ENCODE data around the gene GRK5.
A peak's percentile ranks its signal among the peaks of the same experiment; 100 is the strongest.
"Not testable (repeated sequence)": the region's sequence is repeated elsewhere in the genome, so short reads cannot be mapped to it uniquely, and the experiment has no call there.

Gene GRK5

GRCh38 chr10:119434942-119435341 is 227.6 kb downstream of the GRK5 start:
- in situ Hi-C loops (cut with MboI; ENCODE audit: low sequenced_read_pairs); H3K4me3 ChIP-seq; H3K27me3 ChIP-seq (ENCODE audit: low read depth); H3K36me3 ChIP-seq (replicated peaks); H3K4me1 ChIP-seq; DNase-seq (ENCODE audit: low spot score in 2 of 2): not testable (repeated sequence)
- H3K9me3 ChIP-seq, result peaks cover 11% of the 10 kb centered on the region

- no peak overlapping the region for H3K4me3 ChIP-seq
- in situ Hi-C loops (cut with MboI; ENCODE audit: low sequenced_read_pairs), result no loop called here
- no peaks in the 10 kb centered on the region for H3K4me1 ChIP-seq
- no peak for DNase-seq (ENCODE audit: low spot score in 2 of 2)
- peaks cover 11% of the 10 kb centered on the region for H3K9me3 ChIP-seq
- no peaks in the 10 kb centered on the region for H3K36me3 ChIP-seq (replicated peaks)
- H3K27me3 ChIP-seq (ENCODE audit: low read depth), result no peaks in the 10 kb centered on the region
Observed at GRCh38 chr10:119438717-119439116, 231.3 kb downstream of the GRK5 start.

- no peak overlapping the region for H3K4me3 ChIP-seq
- H3K4me1 ChIP-seq, result no peaks in the 10 kb centered on the region
- no peaks in the 10 kb centered on the region for H3K36me3 ChIP-seq (replicated peaks)
- peaks cover 4% of the 10 kb centered on the region for H3K9me3 ChIP-seq
- no peaks in the 10 kb centered on the region for H3K27me3 ChIP-seq (ENCODE audit: low read depth)
- in situ Hi-C loops (cut with MboI; ENCODE audit: low sequenced_read_pairs), result loop anchor here (10.0 kb wide), 1 partner anchor 245 kb away; no protein-coding TSS in a partner anchor
- DNase-seq (ENCODE audit: low spot score in 2 of 2), result no peak
Observed at GRCh38 chr10:119439922-119440321, 232.6 kb downstream of the GRK5 start.

- H3K4me1 ChIP-seq, result no peaks in the 10 kb centered on the region
- no peak overlapping the region for H3K4me3 ChIP-seq
- no peaks in the 10 kb centered on the region for H3K36me3 ChIP-seq (replicated peaks)
- H3K27me3 ChIP-seq (ENCODE audit: low read depth), result no peaks in the 10 kb centered on the region
- no peak for DNase-seq (ENCODE audit: low spot score in 2 of 2)
- in situ Hi-C loops (cut with MboI; ENCODE audit: low sequenced_read_pairs), result loop anchor here (10.0 kb wide), 1 partner anchor 246 kb away; no protein-coding TSS in a partner anchor
- no peaks in the 10 kb centered on the region; the same call in 1 of the 2 replicates for H3K9me3 ChIP-seq
Observed at GRCh38 chr10:119441151-119441821, 233.9 kb downstream of the GRK5 start.

GRCh38 chr10:119441921-119442757 is 234.8 kb downstream of the GRK5 start:
- H3K27me3 ChIP-seq (ENCODE audit: low read depth), result no peaks in the 10 kb centered on the region
- no peak for DNase-seq (ENCODE audit: low spot score in 2 of 2)
- H3K9me3 ChIP-seq, result no peaks in the 10 kb centered on the region; the same call in 1 of the 2 replicates
- H3K4me3 ChIP-seq, result no peak overlapping the region
- no peaks in the 10 kb centered on the region for H3K4me1 ChIP-seq
- no peaks in the 10 kb centered on the region for H3K36me3 ChIP-seq (replicated peaks)
- in situ Hi-C loops (cut with MboI; ENCODE audit: low sequenced_read_pairs), result loop anchor here (10.0 kb wide), 1 partner anchor 247 kb away; no protein-coding TSS in a partner anchor

GRCh38 chr10:119442758-119443060 is 235.3 kb downstream of the GRK5 start:
- H3K4me1 ChIP-seq, result no peaks in the 10 kb centered on the region
- in situ Hi-C loops (cut with MboI; ENCODE audit: low sequenced_read_pairs), result loop anchor here (10.0 kb wide), 1 partner anchor 248 kb away; no protein-coding TSS in a partner anchor

GRCh38 chr10:119443441-119443840 is 236.1 kb downstream of the GRK5 start:
- no peaks in the 10 kb centered on the region for H3K36me3 ChIP-seq (replicated peaks)
- H3K4me1 ChIP-seq, result no peaks in the 10 kb centered on the region
- no peak for DNase-seq (ENCODE audit: low spot score in 2 of 2)
- no peaks in the 10 kb centered on the region; the same call in 1 of the 2 replicates for H3K9me3 ChIP-seq
- no peaks in the 10 kb centered on the region for H3K27me3 ChIP-seq (ENCODE audit: low read depth)
- in situ Hi-C loops (cut with MboI; ENCODE audit: low sequenced_read_pairs), result loop anchor here (10.0 kb wide), 1 partner anchor 249 kb away; no protein-coding TSS in a partner anchor
- no peak overlapping the region for H3K4me3 ChIP-seq

More at GRCh38 chr10:119442758-119443060, 235.3 kb downstream of the GRK5 start:
- Histone ChIP-seq H3K4me3 (no peak overlapping the region), H3K27me3 (ENCODE audit: low read depth) (no peaks in the 10 kb centered on the region), H3K36me3 (replicated peaks) (no peaks in the 10 kb centered on the region), H3K9me3 (no peaks in the 10 kb centered on the region; the same call in 1 of the 2 replicates)
- DNase-seq (ENCODE audit: low spot score in 2 of 2), result no peak

- no peaks in the 10 kb centered on the region for H3K4me1 ChIP-seq
- H3K27me3 ChIP-seq (ENCODE audit: low read depth), result no peaks in the 10 kb centered on the region
- no peaks in the 10 kb centered on the region for H3K9me3 ChIP-seq
- H3K4me3 ChIP-seq, result no peak overlapping the region
- H3K36me3 ChIP-seq (replicated peaks), result no peaks in the 10 kb centered on the region
- in situ Hi-C loops (cut with MboI; ENCODE audit: low sequenced_read_pairs), result loop anchor here (10.0 kb wide), 1 partner anchor 249 kb away; no protein-coding TSS in a partner anchor
- no peak for DNase-seq (ENCODE audit: low spot score in 2 of 2)
Observed at GRCh38 chr10:119443970-119444660, 236.7 kb downstream of the GRK5 start.

- DNase-seq (ENCODE audit: low spot score in 2 of 2), result no peak
- in situ Hi-C loops (cut with MboI; ENCODE audit: low sequenced_read_pairs), result loop anchor here (10.0 kb wide), 1 partner anchor 250 kb away; no protein-coding TSS in a partner anchor
- no peaks in the 10 kb centered on the region for H3K27me3 ChIP-seq (ENCODE audit: low read depth)
- no peaks in the 10 kb centered on the region for H3K4me1 ChIP-seq
- H3K36me3 ChIP-seq (replicated peaks), result no peaks in the 10 kb centered on the region
- no peak overlapping the region for H3K4me3 ChIP-seq
- no peaks in the 10 kb centered on the region for H3K9me3 ChIP-seq
Observed at GRCh38 chr10:119444866-119445265, 237.5 kb downstream of the GRK5 start.

- H3K4me1 ChIP-seq, result no peaks in the 10 kb centered on the region
- no peaks in the 10 kb centered on the region for H3K36me3 ChIP-seq (replicated peaks)
- in situ Hi-C loops (cut with MboI; ENCODE audit: low sequenced_read_pairs), result loop anchor here (10.0 kb wide), 1 partner anchor 251 kb away; no protein-coding TSS in a partner anchor
- DNase-seq (ENCODE audit: low spot score in 2 of 2), result peak; percentile 53 to 91
- no peaks in the 10 kb centered on the region for H3K27me3 ChIP-seq (ENCODE audit: low read depth)
- no peaks in the 10 kb centered on the region for H3K9me3 ChIP-seq
- no peak overlapping the region for H3K4me3 ChIP-seq
Observed at GRCh38 chr10:119445311-119445934, 238.1 kb downstream of the GRK5 start.

- no peak for DNase-seq (ENCODE audit: low spot score in 2 of 2)
- Histone ChIP-seq H3K36me3 (replicated peaks) (no peaks in the 10 kb centered on the region), H3K27me3 (ENCODE audit: low read depth) (no peaks in the 10 kb centered on the region), H3K4me3 (no peak overlapping the region), H3K9me3 (no peaks in the 10 kb centered on the region), H3K4me1 (no peaks in the 10 kb centered on the region)
- in situ Hi-C loops (cut with MboI; ENCODE audit: low sequenced_read_pairs), result loop anchor here (10.0 kb wide), 1 partner anchor 251 kb away; no protein-coding TSS in a partner anchor
Observed at GRCh38 chr10:119445935-119446317, 238.6 kb downstream of the GRK5 start.

- H3K9me3 ChIP-seq, result no peaks in the 10 kb centered on the region
- in situ Hi-C loops (cut with MboI; ENCODE audit: low sequenced_read_pairs), result loop anchor here (10.0 kb wide), 1 partner anchor 252 kb away; no protein-coding TSS in a partner anchor
- no peaks in the 10 kb centered on the region for H3K36me3 ChIP-seq (replicated peaks)
- no peak overlapping the region for H3K4me3 ChIP-seq
- no peaks in the 10 kb centered on the region for H3K4me1 ChIP-seq
- no peak for DNase-seq (ENCODE audit: low spot score in 2 of 2)
- H3K27me3 ChIP-seq (ENCODE audit: low read depth), result no peaks in the 10 kb centered on the region
Observed at GRCh38 chr10:119446441-119447277, 239.3 kb downstream of the GRK5 start.
